H1 (cell line): Measurements from ENCODE around the gene GPS2. TPM values are rescaled to one million over a fixed set of nuclear protein-coding genes. Genes with fewer than 3 reads are reported as not detected.

ENCODE experiments used
- CTCF ChIA-PET: fragments of 300-600 bp; sonication (Branson Sonifier 250); formaldehyde crosslinking; loops from one replicate; lab custom pipeline; 2021; ENCODE audit not compliant: partially characterized antibody; lab: Charles Lee
- POLR2A ChIA-PET: fragments of 300-600 bp; sonication (Branson Sonifier 250); formaldehyde crosslinking; loops from one replicate; lab custom pipeline; 2021; ENCODE audit warnings: inconsistent platforms; ENCODE audit not compliant: partially characterized antibody; lab: Charles Lee
- DNase-seq, 2 experiments: peaks; one replicate each; pipeline versions ENCODE4 v3.0.0 to v3.0.0-alpha.2; 2010 to 2022; ENCODE audit warnings: low spot score in 2 of 2, low read depth in 1 of 2, mixed read lengths in 1 of 2
- FAIRE-seq: peaks from 2 replicates; lab custom pipeline; 2011; peaks lifted over from hg19 to GRCh38; lab: Jason Lieb, UNC
- H2AFZ ChIP-seq: 2 replicates; pipeline ENCODE4 v1.8.1; 2012; ENCODE audit warnings: low read length, inconsistent platforms
- H2AK5ac ChIP-seq: 2 replicates; pipeline ENCODE4 v1.6.1; 2013; ENCODE audit warnings: low read depth, low read length
- H2BK120ac ChIP-seq: replicated peaks from 2 replicates; pipeline ENCODE3; 2013; ENCODE audit warnings: low read depth, low read length, inconsistent platforms
- H2BK12ac ChIP-seq: 2 replicates; pipeline ENCODE4 v1.6.1; 2013; ENCODE audit warnings: low read depth, low read length
- H2BK15ac ChIP-seq: 2 replicates; pipeline ENCODE4 v1.6.1; 2013; ENCODE audit warnings: low read length
- H2BK20ac ChIP-seq: 2 replicates; pipeline ENCODE4 v1.6.1; 2013; ENCODE audit warnings: low read length
- H2BK5ac ChIP-seq: 2 replicates; pipeline ENCODE4 v1.6.1; 2013; ENCODE audit warnings: low read depth, low read length
- H3K14ac ChIP-seq: 2 replicates; pipeline ENCODE4 v1.6.1; 2013; ENCODE audit warnings: inconsistent platforms; ENCODE audit not compliant: insufficient read length
- H3K18ac ChIP-seq: 2 replicates; pipeline ENCODE4 v1.6.1; 2013; ENCODE audit warnings: low read length; ENCODE audit errors: extremely low read depth
- H3K23ac ChIP-seq: 2 replicates; pipeline ENCODE4 v1.6.1; 2013; ENCODE audit warnings: inconsistent platforms; ENCODE audit not compliant: insufficient read length
- H3K23me2 ChIP-seq: 2 replicates; pipeline ENCODE4 v1.6.1; 2013; ENCODE audit warnings: low read depth, low read length
- H3K27ac ChIP-seq: 2 replicates; pipeline ENCODE4 v1.6.1; 2011; ENCODE audit warnings: low read depth, low read length, inconsistent platforms
- H3K27me3 ChIP-seq, 4 experiments: replicated peaks in 1 of 4; 1 replicate in 1 of 4; 2 replicates in 3 of 4; pipeline versions ENCODE4 v1.6.1 to v1.8.1; 2011 to 2013; ENCODE audit warnings: low read length in 3 of 4, mild to moderate bottlenecking in 3 of 4, inconsistent platforms in 2 of 4, mixed read lengths in 2 of 4, moderate library complexity in 1 of 4; ENCODE audit not compliant: control insufficient read depth in 3 of 4, insufficient read depth in 3 of 4; ENCODE audit errors: extremely low read depth in 1 of 4
- H3K36me3 ChIP-seq, 4 experiments: 2 replicates each; pipeline versions ENCODE4 v1.6.1 to v1.8.1; 2011 to 2013; ENCODE audit warnings: mild to moderate bottlenecking in 4 of 4, low read length in 3 of 4, moderate library complexity in 2 of 4, control low read depth in 1 of 4, inconsistent platforms in 1 of 4; ENCODE audit not compliant: insufficient read depth in 4 of 4, control insufficient read depth in 2 of 4
- H3K4ac ChIP-seq: replicated peaks from 2 replicates; pipeline ENCODE3; 2013; ENCODE audit warnings: low read length, low read depth, mixed read lengths, inconsistent platforms; ENCODE audit not compliant: insufficient read length
- H3K4me1 ChIP-seq, 4 experiments: replicated peaks in 1 of 4; 1 replicate in 1 of 4; 2 replicates in 3 of 4; pipeline versions ENCODE4 v1.6.1 to v1.8.1; 2011 to 2013; ENCODE audit warnings: low read length in 3 of 4, inconsistent platforms in 2 of 4, mixed read lengths in 1 of 4; ENCODE audit not compliant: insufficient read depth in 4 of 4, control insufficient read depth in 3 of 4
- H3K4me2 ChIP-seq, 2 experiments: 2 replicates each; pipeline versions ENCODE4 v1.6.1 to v1.8.1; 2011 to 2013; ENCODE audit warnings: low read depth in 2 of 2, low read length in 2 of 2, control low read depth in 1 of 2, inconsistent platforms in 1 of 2, mild to moderate bottlenecking in 1 of 2; ENCODE audit not compliant: insufficient read depth in 1 of 2
- H3K4me3 ChIP-seq, 4 experiments: fragments of 200-600, 300-600 bp in 1 of 4; sonication (generic), shearing (Covaris generic), sonication (Bioruptor Twin) in 1 of 4; 2 replicates each; pipeline versions ENCODE4 v1.5.1 to v1.8.1; 2011 to 2016; ENCODE audit warnings: low read length in 4 of 4, low read depth in 3 of 4, control low read depth in 2 of 4, inconsistent platforms in 2 of 4, mild to moderate bottlenecking in 2 of 4, mixed read lengths in 1 of 4, moderate library complexity in 1 of 4; ENCODE audit not compliant: insufficient read depth in 2 of 4; ENCODE audit errors: extremely low read depth in 1 of 4
- H3K56ac ChIP-seq: replicated peaks from 2 replicates; pipeline ENCODE3; 2013; ENCODE audit warnings: low read depth, mild to moderate bottlenecking, mixed read lengths, low read length, inconsistent platforms; ENCODE audit not compliant: insufficient read length
- H3K79me1 ChIP-seq: 2 replicates; pipeline ENCODE4 v1.6.1; 2013; ENCODE audit warnings: low read depth, low read length, control low read depth
- H3K79me2 ChIP-seq, 2 experiments: 2 replicates each; pipeline versions ENCODE4 v1.6.1 to v1.8.1; 2012 to 2013; ENCODE audit warnings: low read length in 2 of 2, mild to moderate bottlenecking in 2 of 2, inconsistent platforms in 1 of 2; ENCODE audit not compliant: insufficient read depth in 2 of 2, control insufficient read depth in 1 of 2
- H3K9ac ChIP-seq, 4 experiments: replicated peaks in 1 of 4; 1 replicate in 1 of 4; 2 replicates in 3 of 4; pipeline versions ENCODE4 v1.6.1 to v1.8.1; 2011 to 2013; ENCODE audit warnings: low read depth in 3 of 4, low read length in 3 of 4, control low read depth in 2 of 4, mild to moderate bottlenecking in 2 of 4, moderate library complexity in 2 of 4, inconsistent platforms in 1 of 4; ENCODE audit errors: extremely low read depth in 1 of 4
- H3K9me3 ChIP-seq, 2 experiments: 2 replicates each; pipeline versions ENCODE4 v1.6.1 to v1.8.1; 2012 to 2013; ENCODE audit warnings: mild to moderate bottlenecking in 2 of 2, moderate library complexity in 2 of 2, control low read depth in 1 of 2, inconsistent platforms in 1 of 2, low read depth in 1 of 2, low read length in 1 of 2, mixed read lengths in 1 of 2; ENCODE audit not compliant: insufficient read depth in 2 of 2
- H4K20me1 ChIP-seq, 2 experiments: replicated peaks in 1 of 2; 2 replicates each; pipeline versions ENCODE3 to v1.8.1; 2011 to 2013; ENCODE audit warnings: inconsistent platforms in 2 of 2, low read length in 2 of 2, mild to moderate bottlenecking in 1 of 2; ENCODE audit not compliant: insufficient read depth in 2 of 2, control insufficient read depth in 1 of 2
- H4K5ac ChIP-seq: 2 replicates; pipeline ENCODE4 v1.6.1; 2013; ENCODE audit warnings: low read length, low read depth, mixed read lengths, inconsistent platforms; ENCODE audit not compliant: insufficient read length
- H4K8ac ChIP-seq: 2 replicates; pipeline ENCODE4 v1.8.0; 2013; ENCODE audit warnings: mild to moderate bottlenecking, moderate library complexity, low read length, inconsistent platforms; ENCODE audit not compliant: insufficient read depth; ENCODE audit errors: extremely low read depth
- H4K91ac ChIP-seq: replicated peaks from 2 replicates; pipeline ENCODE3; 2013; ENCODE audit warnings: low read length, mixed read lengths, inconsistent platforms; ENCODE audit not compliant: insufficient read length
- ATF2 ChIP-seq: IDR thresholded peaks from 2 replicates; pipeline ENCODE4 v1.6.1; 2012; ENCODE audit warnings: low read length, inconsistent platforms
- KDM1A ChIP-seq: fragments of 200-600, 300-600 bp; sonication (generic); IDR thresholded peaks from 2 replicates; pipeline ENCODE4 v1.7.1; 2016; ENCODE audit warnings: mild to moderate bottlenecking, low read length, borderline replicate concordance
- WGBS, 2 experiments: shearing (Covaris generic) in 1 of 2; methylation state at CpG; one replicate each; pipeline versions ENCODE4 v1.1.6 to v1.1.7; 2013 to 2015; ENCODE audit warnings: low lambda C conversion rate in 2 of 2, mixed read lengths in 2 of 2, inconsistent platforms in 1 of 2, low coverage in 1 of 2, missing lambda C conversion rate in 1 of 2; ENCODE audit not compliant: insufficient replicate concordance in 2 of 2, insufficient coverage in 1 of 2, insufficient read length in 1 of 2; ENCODE audit errors: extremely low coverage in 1 of 2, missing lambda C conversion rate in 1 of 2; 5-methylcytosine and 5-hydroxymethylcytosine counted together
- polyA plus RNA-seq, 7 experiments: library from polyadenylated mRNA; depleted of rRNA in 3 of 7; stranded (reverse) in 5 of 7; unstranded in 2 of 7; fragments of >200 nt in 5 of 7; fragments of 200-250 nt in 2 of 7; gene quantifications; 1 replicate in 5 of 7; 2 replicates in 1 of 7; 4 replicates in 1 of 7; pipeline versions ENCODE4 v1.2.1 to v1.2.3, GENCODE V29; 2011 to 2013; ENCODE audit warnings: missing spikeins in 2 of 7, mixed read lengths in 2 of 7
- total RNA-seq: library from RNA; stranded (reverse); fragmentation: NEBNext Ultra II Directional; extraction: Animal tissue kit (Norgen Biotek cat#: 25700); gene quantifications from 2 replicates; pipeline ENCODE4 v1.2.1, GENCODE V29; 2021

Gene GPS2
- total and polyA plus RNA-seq, 2 of the 8 experiments (the other 6 are each of a cell fraction or from before 2014, with no cell fraction given) = 67.0 to 152 TPM

DNA sequence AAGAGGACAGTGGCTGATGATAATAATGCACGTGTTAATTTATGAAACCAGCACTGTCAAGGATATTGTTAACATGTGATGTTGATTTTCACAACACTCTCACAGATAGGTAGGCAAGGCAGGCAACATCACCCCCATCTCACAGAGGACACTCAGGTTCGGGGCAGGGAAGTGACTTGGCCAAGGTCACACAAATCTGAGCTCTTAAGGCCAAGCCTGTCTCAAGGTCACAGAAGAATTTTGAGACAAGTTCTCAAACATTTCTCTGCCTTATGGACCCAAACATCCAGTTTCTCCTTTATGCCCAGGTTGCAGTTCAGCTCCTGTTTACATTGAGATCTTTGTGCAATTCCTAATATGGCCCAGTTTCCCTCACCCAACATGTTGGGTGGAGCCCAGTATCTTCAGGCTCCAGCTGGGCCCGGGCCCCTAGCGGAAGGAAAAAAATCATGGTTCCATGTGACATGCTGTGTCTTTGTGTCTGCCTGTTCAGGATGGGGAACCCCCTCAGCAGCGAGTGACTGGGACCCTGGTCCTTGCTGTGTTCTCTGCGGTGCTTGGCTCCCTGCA, 32.3 kb downstream of the GPS2 start:
- Histone ChIP-seq H3K9ac (peak overlapping the region in 1 of 4 experiments; percentile 67; a peak in 1 of 7 replicates), H3K56ac (no peak overlapping the region), H3K27me3 (peaks cover 0 to 13% (median 7%) of the 10 kb centered on the region in 4 experiments; a peak in 6 of 7 replicates), H4K91ac (no peak overlapping the region), H4K8ac (no peak overlapping the region; the same call in 1 of the 2 replicates), H2AK5ac (no peak overlapping the region), H4K5ac (no peak overlapping the region), H2BK120ac (no peak overlapping the region), H2BK12ac (no peak overlapping the region), H2AFZ (no peak overlapping the region), H2BK15ac (peak overlapping the region; percentile 72; the same call in 1 of the 2 replicates), H2BK5ac (no peak overlapping the region), H3K23ac (no peak overlapping the region), H2BK20ac (no peak overlapping the region), H3K4ac (no peak overlapping the region), H3K9me3 (no peaks in the 10 kb centered on the region), H3K23me2 (peaks cover 11% of the 10 kb centered on the region), H3K4me3 (peak overlapping the region; percentile 76 to 83 (median 78); a peak in 7 of 8 replicates), H3K79me1 (no peaks in the 10 kb centered on the region), H3K14ac (no peak overlapping the region), H4K20me1 (peaks cover 0 to 7% of the 10 kb centered on the region in 2 experiments), H3K4me1 (peaks cover 0 to 20% (median 8%) of the 10 kb centered on the region in 4 experiments; a peak in 5 of 7 replicates), H3K18ac (no peak overlapping the region), H3K36me3 (peaks cover 0 to 6% (median 3%) of the 10 kb centered on the region in 4 experiments; a peak in 3 of 8 replicates), H3K79me2 (no peaks in the 10 kb centered on the region), H3K4me2 (peak overlapping the region; percentile 45 to 100), H3K27ac (no peak overlapping the region)
- no peak for TF ChIP-seq ATF2
- peak; percentile 66; the same call in 1 of the 2 replicates for TF ChIP-seq KDM1A
- WGBS, 2 experiments = 78% methylated on average over 6 of the region's 6 CpGs; no CpG with 5 or more reads in 1 of the 2 experiments
- ChIA-PET CTCF (interaction anchor here (0.5 to 4.8 kb wide), 12 partner anchors 9 to 278 kb away, joined by 3 to 46 read pairs (median 5); partner anchors contain the start of genes ACAP1 and GABARAP), POLR2A (interaction anchor here (0.6 to 7.7 kb wide), 22 partner anchors 8 to 291 kb away, joined by 3 to 94 read pairs (median 6); partner anchors contain the start of genes ACADVL, CLDN7, CTDNEP1 and DLG4)
- DNase-seq = no peak
- FAIRE-seq = no peak
